ENCODE results near the gene CDC42EP3.

Gene CDC42EP3

DNA sequence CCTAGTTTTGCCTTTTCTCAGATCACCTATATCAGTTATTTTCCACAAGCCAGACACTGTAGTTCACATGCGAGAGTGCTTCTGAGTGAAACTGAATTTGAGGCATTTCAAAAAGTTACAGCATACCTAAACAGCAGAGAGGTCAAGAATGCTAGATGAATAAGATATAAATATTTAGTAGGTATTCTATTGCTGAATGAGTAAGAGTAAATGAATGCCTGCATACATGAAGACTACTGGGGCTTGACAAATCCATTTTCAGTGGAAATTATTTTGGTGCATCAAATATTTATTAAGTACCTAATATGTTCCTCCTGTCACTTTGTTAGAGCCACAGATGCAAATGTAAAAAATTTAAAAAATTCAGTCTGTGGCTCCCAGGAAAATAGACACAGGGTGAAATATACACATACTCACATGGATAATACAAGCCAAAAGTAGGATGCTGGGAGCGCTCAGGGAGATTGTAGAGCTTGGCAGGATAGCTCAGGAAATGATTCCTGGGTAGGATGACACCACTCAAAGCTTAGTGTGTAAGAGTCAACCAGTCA is 27.6 kb upstream of the CDC42EP3 start:
- Histone ChIP-seq H3K27me3 (ENCODE audit: insufficient read depth, low read depth) (no peaks in the 10 kb centered on the region), H3K36me3 (ENCODE audit: insufficient read depth) (no peaks in the 10 kb centered on the region), H3K4me2 (no peak overlapping the region), H3K4me1 (ENCODE audit: low read depth, poor library complexity, severe bottlenecking) (no peaks in the 10 kb centered on the region), H3K27ac (no peak overlapping the region), H3K9ac (no peak overlapping the region), H3K79me2 (ENCODE audit: insufficient read depth, low read depth) (no peaks in the 10 kb centered on the region), H4K20me1 (ENCODE audit: insufficient read depth) (no peaks in the 10 kb centered on the region), H3K4me3 (IDR thresholded peaks at IDR 0.05; ENCODE audit: insufficient read depth, low read depth, low read length) (no peak overlapping the region), H2AFZ (ENCODE audit: low read depth) (no peak overlapping the region)
- TF ChIP-seq, protein P1, sequence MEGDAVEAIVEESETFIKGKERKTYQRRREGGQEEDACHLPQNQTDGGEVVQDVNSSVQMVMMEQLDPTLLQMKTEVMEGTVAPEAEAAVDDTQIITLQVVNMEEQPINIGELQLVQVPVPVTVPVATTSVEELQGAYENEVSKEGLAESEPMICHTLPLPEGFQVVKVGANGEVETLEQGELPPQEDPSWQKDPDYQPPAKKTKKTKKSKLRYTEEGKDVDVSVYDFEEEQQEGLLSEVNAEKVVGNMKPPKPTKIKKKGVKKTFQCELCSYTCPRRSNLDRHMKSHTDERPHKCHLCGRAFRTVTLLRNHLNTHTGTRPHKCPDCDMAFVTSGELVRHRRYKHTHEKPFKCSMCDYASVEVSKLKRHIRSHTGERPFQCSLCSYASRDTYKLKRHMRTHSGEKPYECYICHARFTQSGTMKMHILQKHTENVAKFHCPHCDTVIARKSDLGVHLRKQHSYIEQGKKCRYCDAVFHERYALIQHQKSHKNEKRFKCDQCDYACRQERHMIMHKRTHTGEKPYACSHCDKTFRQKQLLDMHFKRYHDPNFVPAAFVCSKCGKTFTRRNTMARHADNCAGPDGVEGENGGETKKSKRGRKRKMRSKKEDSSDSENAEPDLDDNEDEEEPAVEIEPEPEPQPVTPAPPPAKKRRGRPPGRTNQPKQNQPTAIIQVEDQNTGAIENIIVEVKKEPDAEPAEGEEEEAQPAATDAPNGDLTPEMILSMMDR (conservative IDR thresholded peaks at IDR 0.05; ENCODE audit: low read depth, low read length), result no peak

DNA sequence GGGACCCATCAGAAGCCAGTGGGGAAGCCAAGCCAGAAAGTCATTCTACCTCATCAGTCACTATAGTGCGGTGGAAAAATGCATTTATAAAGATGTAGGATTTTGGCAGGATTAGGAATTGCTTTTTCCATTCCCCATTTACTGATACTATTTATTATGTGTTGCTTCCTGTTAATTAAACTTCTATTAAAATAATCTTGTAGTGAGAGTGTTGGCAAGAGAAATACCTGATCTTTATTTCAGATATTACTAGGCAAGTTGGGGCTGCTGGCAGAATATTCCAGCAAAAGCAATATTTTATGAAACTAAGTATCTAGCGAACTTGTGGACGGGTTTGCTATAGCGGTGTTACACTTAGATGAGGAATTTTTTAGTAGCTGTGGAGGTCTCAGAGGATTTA is 23.9 kb upstream of the CDC42EP3 start:
- TF ChIP-seq, protein P1 (conservative IDR thresholded peaks at IDR 0.05; ENCODE audit: low read depth, low read length), result no peak

DNA sequence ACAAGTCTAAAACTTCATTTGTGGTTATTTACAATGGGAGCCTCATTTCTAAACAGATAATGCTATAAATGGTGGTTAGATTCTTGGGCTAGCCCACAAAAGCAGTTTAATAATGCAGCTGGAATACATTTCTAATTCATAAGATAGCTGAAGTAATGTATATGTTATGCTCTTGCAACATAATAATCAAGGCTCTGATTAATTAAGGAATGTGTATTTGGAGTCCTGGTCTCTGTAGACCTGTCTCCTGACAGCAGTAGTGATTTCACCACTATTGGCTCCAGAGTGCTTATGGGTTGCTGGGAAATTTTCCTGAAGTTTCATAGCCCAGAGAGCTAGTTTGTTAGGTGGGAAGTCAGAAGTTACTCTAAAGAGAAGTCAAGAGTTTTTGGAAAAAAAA is 21.3 kb upstream of the CDC42EP3 start:
- H3K4me1 ChIP-seq (ENCODE audit: low read depth, poor library complexity, severe bottlenecking), result no peaks in the 10 kb centered on the region
- H3K4me3 ChIP-seq (IDR thresholded peaks at IDR 0.05; ENCODE audit: insufficient read depth, low read depth, low read length), result no peak overlapping the region
- H3K27ac ChIP-seq, result no peak overlapping the region
- H3K9ac ChIP-seq, result no peak overlapping the region
- TF ChIP-seq, protein P1 (conservative IDR thresholded peaks at IDR 0.05; ENCODE audit: low read depth, low read length), result no peak
- H3K4me2 ChIP-seq, result no peak overlapping the region
- no peaks in the 10 kb centered on the region for H3K36me3 ChIP-seq (ENCODE audit: insufficient read depth)
- no peaks in the 10 kb centered on the region for H4K20me1 ChIP-seq (ENCODE audit: insufficient read depth)
- H3K79me2 ChIP-seq (ENCODE audit: insufficient read depth, low read depth), result no peaks in the 10 kb centered on the region
- no peaks in the 10 kb centered on the region for H3K27me3 ChIP-seq (ENCODE audit: insufficient read depth, low read depth)
- no peak overlapping the region for H2AFZ ChIP-seq (ENCODE audit: low read depth)

More for the DNA sequence above, 23.9 kb upstream of the CDC42EP3 start:
- no peak overlapping the region for H3K9ac ChIP-seq
- H3K4me3 ChIP-seq (IDR thresholded peaks at IDR 0.05; ENCODE audit: insufficient read depth, low read depth, low read length), result no peak overlapping the region
- H2AFZ ChIP-seq (ENCODE audit: low read depth), result no peak overlapping the region
- H4K20me1 ChIP-seq (ENCODE audit: insufficient read depth), result no peaks in the 10 kb centered on the region
- no peaks in the 10 kb centered on the region for H3K4me1 ChIP-seq (ENCODE audit: low read depth, poor library complexity, severe bottlenecking)
- H3K4me2 ChIP-seq, result no peak overlapping the region
- no peak overlapping the region for H3K27ac ChIP-seq
- no peaks in the 10 kb centered on the region for H3K79me2 ChIP-seq (ENCODE audit: insufficient read depth, low read depth)
- no peaks in the 10 kb centered on the region for H3K27me3 ChIP-seq (ENCODE audit: insufficient read depth, low read depth)
- no peaks in the 10 kb centered on the region for H3K36me3 ChIP-seq (ENCODE audit: insufficient read depth)

DNA sequence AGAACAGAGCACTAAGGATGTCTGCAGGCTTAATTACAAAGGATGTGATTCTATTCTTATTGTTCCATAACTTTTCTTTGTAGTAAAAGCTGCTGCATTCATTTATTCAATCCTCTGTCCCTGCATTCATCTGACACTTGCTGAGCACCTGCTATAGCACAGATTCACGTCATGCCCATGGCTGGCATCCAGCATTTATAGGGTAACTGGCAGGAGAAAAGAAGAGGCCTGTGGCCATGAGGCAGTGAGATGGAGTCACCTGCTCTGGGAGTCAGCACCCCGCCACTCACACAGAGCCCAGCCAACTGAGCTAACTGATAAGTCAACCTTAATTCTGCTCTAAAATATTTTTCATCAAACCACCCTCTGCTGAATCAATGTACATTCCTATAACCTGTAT is 18.3 kb upstream of the CDC42EP3 start:
- no peaks in the 10 kb centered on the region for H4K20me1 ChIP-seq (ENCODE audit: insufficient read depth)

More for the DNA sequence above, 18.3 kb upstream of the CDC42EP3 start:
- Histone ChIP-seq H3K9ac (no peak overlapping the region), H3K4me1 (ENCODE audit: low read depth, poor library complexity, severe bottlenecking) (no peaks in the 10 kb centered on the region), H3K36me3 (ENCODE audit: insufficient read depth) (no peaks in the 10 kb centered on the region), H2AFZ (ENCODE audit: low read depth) (no peak overlapping the region), H3K79me2 (ENCODE audit: insufficient read depth, low read depth) (no peaks in the 10 kb centered on the region), H3K4me2 (no peak overlapping the region), H3K27ac (no peak overlapping the region), H3K4me3 (IDR thresholded peaks at IDR 0.05; ENCODE audit: insufficient read depth, low read depth, low read length) (no peak overlapping the region), H3K27me3 (ENCODE audit: insufficient read depth, low read depth) (no peaks in the 10 kb centered on the region)
- TF ChIP-seq, protein P1 (conservative IDR thresholded peaks at IDR 0.05; ENCODE audit: low read depth, low read length), result no peak

Data from KMS-11 (cell line).